NCI-H524 treated with DMSO at 0.1 percent for 48 hours (cell line): ENCODE measurements around the gene SIPA1L2.
"Not testable (repeated sequence)": the region's sequence is repeated elsewhere in the genome, so short reads cannot be mapped to it uniquely, and the experiment has no call there.

Experiments
- DNase-seq: peaks from one replicate; lab custom pipeline; 2025; lab: John Stamatoyannopoulos, UW

SIPA1L2 gene

DNA sequence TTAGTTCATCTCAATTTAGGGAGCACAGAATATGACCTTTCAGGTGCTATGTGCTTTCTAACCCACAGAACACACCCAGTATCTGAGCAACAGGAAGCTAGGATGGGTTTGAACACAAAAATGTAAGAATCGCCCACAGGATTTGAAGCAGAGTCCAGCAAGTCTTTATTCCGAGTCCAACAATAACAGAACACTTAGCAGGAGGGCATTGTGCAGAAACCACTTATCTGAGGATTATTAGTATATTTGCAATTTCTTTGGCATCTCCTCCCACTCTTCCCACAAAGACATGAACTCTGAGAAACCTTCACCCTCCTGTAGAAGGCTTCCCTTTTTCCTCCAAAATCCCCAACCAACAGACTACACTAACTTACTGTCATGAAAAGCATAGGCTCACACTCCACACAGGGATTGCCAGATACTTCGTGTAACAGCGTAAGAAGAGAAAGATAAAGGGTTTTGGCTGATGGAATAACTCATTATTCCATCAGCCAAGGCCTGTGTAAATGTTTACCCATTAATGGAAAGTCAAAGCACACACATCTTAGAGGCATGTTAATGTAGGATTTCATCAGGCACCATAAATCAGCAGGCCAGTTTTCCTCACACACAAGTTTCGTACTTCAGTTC is 16.1 kb downstream of the SIPA1L2 start:
- no peak for DNase-seq

DNA sequence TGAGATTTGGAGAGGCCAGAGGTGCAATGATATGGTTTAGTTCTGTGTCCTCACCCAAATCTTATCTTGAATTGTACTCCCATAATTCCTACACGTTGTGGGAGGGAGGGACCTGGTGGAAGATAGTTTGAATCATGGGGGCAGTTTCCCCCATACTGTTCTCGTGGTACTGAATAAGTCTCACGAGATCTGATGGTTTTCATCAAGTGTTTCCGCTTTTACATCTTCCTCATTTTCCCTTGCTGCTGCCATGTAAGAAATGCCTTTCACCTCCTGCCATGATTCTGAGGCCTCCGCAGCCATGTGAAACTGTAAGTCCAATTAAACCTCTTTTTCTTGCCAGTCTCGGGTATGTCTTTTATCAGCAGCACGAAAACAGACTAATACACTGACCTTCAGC is 17.1 kb downstream of the SIPA1L2 start:
- DNase-seq: not testable (repeated sequence)

DNA sequence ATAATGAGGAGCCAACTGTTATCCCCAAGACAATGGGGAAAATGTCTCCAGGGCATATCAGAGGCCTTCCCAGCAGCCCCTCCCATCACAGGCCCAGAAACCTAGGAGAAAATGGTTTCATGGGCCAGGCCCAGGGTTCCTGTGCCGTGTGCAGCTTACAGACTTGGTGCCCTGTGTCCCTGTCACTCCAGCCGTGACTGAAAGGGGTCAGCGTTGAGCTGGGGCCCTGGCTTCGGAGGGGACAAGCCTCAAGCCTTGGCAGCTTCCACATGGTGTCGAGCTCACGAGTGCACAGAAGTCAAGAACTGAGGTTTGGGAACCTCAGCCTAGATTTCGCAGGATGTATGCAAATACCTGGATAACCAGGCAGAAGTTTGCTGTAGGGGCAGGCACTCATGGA is 18.1 kb downstream of the SIPA1L2 start:
- DNase-seq: no peak

DNA sequence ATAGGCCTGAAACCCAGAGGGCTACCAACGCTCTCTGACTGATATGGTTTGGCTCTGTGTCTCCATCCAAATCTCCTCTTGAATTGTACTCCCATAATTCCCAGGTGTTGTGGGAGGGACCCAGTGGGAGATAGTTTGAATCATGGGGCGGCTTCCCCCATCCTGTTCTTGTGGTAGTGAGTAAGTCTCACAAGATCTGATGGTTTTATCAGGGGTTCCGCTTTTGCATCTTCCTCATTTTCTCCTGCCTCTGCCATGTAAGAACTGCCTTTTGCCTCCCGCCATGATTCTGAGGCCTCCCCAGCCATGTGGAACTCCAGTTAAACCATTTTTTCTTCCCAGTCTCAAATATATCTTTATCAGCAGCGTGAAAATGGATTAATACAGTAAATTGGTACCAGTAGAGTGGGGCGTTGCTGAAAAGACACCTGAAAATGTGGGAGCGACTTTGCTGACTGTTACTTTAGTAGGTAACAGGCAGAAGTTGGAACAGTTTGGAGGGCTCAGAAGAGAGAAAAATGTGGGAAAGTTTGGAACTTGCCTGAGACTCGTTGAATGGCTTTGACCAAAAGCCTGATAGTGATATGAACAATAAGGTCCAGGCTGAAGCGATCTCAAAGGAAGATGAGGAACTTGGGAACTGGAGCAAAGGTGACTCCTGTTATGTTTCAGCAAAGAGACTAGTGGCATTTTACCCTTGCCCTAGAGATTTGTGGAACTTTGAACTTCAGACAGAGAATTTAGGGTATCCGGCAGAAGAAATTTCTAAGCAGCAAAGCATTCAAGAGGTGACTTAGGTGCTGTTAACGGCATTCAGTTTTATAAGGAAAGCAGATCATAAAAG is 18.8 kb downstream of the SIPA1L2 start:
- DNase-seq: not testable (repeated sequence)

DNA sequence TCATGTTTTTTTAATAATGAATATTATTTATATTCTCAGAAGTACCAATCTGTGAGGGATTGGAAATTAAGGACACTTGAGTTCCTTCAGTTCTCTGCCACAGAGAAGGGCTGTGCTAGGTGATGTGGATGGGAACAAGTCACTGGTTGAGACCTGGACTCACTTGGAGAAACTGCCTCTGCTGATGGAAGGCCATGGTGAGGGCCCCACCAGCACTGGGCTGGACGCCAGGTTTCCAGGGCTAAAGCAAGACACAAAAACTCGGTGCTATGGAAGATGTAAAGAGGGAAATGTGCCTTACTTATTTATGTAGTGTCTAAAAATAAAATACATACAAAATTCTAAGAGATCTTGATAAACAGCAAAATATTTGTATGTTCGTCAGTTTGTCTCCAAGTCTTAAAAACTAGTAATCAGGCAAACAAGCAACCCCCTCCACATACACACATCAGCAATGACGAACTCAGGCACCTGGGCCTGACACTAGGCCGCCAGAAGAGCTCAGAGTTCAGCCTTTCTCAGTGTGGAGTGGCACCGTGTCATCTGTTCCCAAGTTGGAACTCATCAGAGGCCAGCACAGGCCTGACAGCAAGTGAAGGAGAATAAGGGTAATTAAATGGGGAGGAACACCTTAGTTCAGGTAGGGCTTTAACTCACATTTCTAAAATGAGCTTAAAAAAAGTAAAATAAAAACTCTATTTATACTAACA is 19.6 kb downstream of the SIPA1L2 start:
- DNase-seq: no peak

DNA sequence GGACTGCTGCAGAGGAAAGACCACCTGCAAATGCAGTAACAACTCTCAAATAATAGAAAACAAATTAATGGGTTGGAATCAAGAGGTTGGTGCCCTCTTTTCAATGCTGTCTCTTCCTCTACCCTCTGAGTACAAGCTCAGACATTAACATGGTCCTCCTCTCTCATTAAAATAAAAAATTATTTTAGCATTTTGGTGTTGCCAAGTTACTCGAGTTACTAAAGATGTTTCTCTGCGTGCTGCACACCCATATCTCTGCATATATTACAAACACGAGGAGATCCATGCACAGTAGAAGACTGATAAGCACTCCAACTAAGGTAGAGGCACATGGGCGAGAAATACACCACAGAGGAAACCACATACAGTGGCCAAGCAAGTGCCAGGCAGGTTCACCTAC is 21.5 kb downstream of the SIPA1L2 start:
- no peak for DNase-seq

DNA sequence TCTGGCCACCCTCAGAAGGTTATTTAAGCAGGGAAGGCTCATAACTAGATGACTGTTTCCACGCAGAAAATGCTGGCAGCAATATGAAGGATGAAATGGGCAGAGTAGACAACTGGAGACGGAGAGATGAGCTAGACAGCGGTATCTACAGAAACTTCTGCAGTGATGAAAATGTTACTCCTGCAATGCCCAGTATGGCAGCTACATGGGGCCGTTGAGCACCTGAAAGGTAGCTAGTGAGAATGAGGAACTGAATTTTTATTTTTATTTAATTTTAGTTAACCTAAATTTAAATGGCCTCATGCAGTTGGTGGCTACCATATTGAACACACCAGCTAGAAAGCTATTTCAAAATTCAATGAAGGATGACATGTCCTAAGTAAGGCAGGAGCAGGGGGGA is 27.3 kb downstream of the SIPA1L2 start:
- no peak for DNase-seq

DNA sequence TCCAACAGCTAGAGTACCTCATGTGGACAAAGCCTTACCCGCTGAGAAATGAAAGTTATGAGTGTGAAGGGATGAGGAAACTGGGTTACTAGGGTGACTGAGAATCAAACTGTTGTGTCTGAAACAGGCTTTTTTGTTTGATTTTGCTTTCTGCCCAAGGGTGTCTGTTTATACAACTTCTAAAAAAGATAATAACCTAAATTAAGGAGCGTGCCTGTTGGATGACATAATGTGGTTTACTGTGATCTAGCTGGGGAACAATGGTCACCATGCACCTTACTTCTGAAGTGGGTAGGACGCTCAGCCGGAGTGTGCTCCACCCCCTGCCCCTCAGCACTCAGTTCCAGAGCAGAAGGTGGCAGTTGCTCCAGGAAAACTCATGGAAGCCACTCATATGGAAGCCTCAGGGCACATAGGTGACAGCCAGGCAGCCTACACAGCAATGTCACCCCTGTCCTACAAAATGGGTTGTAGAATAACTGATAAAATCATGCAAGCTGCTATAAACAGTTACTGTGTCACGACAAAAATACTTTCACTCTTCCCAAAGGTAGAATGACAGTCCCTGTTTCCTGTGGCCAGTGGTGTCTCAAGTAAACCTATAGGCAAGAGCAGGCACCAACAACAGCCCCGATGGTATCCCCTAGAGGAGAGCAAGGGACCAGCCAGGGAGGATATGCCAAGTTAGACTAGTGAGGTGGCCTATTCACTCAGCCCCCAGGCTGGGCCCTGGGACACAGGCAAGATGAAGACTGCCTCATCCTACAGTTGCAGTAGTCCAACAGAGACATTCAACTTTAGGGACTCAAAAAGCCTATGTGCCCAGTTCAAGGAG is 29.3 kb downstream of the SIPA1L2 start:
- DNase-seq: no peak

DNA sequence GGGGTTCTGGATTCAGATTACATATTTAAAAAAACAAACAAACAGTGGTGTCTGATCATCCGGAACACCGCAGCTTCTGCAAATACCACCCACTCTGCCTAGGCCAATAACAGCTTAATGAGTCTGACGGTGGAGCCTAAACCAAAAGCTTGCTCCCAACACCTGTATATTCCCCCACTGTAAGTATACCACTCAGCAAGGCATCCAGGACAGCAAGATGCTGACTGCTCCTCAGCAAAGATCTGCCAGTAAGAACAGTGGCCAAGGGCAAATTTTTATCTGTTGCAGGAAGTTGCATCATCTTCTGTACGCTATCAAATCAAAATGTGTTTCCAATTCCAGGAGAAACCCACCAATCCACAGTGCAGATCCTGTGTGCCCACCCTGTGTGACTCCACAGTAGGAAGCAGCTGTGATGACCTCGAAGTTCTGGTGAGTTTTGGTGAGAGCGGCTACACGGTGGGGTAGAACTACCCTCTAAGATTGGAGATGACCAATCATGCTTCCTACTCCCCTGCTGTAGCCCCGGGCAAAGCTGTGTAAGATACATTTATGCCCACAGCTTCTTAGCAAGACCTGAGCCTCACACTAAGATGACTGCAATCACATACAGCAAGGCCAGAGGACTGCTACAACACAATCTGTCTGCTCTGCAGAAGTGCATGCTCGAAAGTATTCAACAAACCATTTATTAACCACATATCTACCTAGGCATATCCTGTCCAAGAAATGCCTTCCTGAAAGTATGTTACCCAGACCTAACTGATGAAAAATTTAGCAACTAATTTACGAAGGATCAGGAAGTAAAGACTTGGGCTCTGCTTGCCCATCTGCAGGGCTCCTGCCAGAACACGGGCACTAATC is 30.5 kb downstream of the SIPA1L2 start:
- no peak for DNase-seq

DNA sequence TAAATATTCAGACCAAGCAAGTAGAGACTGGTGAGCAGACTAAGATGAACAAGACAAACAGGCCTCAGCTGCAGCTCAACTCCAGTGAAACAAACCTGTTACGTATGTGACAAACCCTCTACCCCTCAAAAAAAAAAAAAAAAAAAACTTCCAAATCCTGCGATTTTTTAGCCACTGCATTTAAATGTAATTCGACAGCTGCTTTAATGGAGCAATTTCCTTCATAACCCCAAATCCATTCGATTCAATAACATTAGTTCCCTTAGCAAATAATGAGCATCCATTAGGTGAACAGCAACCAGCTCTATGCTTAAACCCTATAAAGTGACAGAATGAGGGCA is 31.1 kb downstream of the SIPA1L2 start:
- DNase-seq: no peak

DNA sequence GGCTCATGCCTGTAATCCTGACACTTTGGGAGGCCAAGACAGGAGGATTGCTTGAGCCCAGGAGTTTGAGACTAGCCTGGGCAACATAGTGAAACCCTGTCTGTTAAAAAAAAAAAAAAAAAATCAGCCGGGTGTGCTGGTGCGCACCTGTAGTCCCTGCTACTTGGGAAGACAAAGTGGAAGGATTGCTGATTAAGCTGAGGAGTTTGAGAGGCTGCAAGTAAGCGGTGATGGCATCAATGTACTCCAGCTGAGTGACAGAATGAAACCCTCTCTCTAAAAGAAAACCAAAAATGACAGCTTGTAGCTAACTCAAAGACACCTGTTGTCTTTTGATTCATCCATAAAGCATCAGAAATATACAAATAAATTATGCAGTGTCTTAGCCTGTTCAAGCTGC is 31.8 kb downstream of the SIPA1L2 start:
- DNase-seq: no peak

DNA sequence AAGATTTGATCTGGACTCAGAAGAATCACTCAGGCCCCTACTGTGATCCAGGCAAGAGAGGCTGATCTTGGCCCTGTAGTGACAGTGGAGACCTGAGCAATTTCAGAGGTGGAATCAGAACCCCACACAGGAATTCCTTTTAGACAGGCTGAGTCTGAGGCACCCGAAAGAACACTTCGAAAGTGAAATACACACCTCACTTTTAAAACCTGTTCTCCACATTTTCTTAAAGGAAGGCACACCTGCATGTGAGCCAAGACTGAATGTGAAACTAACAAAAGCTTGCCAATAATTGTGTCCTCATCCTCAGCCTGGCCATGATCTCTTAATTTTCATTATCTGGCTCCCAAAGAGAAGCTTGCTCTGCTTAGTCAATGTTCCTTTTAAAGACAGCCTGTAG is 32.2 kb downstream of the SIPA1L2 start:
- DNase-seq: no peak

DNA sequence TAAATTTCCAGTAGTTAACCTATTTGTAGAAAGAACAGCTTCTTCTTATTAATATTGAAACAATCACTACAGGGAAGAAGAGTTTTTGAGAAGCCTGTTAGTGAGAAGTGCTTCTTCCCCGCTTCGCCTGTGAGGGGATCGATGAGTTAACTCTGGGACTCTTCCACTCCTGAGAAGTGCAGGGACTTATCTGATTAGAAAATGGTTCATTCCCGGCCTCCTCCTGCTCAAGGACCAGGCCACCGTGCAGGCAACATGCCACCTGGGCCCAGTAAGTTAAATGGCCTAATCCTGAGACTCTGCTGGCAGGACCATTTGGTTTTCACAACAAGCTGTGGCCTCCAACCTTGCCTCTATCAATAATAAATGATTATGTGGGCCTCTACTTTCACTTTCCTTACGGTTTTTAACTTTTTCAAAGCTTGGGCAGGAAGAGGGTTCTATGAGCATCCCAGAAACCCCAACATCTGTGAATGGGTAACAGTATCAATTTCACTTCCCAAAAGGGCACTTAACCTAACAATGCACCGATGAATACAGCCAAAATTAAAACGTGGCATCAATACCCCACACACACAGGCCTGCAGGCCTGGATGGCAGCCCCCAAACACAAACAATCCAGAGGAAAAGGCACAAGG is 33.1 kb downstream of the SIPA1L2 start:
- DNase-seq: no peak

DNA sequence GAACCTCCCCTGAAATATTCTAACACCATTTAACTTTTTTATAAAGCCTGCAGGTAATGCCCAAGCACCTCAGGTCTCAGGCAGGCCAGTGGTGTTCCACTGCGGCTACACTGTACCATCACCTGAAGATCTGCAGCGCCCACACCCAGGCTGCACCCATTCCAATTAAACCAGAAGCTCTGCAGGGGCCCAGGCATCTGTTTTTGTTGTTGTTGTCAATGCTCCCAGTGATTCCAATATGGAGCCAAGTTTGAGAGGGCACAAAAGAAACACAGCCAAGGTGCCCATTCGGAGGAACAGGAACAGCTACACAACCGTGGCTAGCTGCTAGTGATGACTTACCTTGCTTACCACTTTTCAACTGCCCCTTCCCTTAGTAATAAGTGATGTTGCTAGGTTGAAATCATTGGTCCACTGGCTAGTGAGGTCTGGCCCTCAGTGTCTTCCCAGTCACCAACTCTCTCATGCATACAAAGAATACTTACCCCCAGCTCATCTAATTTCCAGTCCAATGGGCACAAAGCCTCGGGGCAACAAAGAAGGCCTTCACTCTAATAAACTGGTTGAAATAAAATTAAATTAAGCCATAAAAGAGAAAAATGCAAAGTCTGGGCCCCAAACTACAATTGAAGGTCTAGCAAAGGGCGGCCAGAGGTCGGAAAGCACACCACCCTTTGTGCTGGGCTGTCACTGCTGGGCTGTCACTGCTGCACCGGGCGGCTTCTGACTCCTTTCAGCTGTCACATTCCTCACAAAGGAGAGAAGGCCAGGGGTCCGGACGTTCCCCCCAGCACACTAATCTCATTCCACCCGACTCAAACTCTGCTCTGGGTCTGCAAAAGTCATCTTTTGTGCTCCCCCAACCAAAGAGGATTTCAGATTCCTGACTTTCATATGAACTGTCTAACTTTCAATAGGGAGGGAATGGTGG is 34.9 kb downstream of the SIPA1L2 start:
- no peak for DNase-seq

DNA sequence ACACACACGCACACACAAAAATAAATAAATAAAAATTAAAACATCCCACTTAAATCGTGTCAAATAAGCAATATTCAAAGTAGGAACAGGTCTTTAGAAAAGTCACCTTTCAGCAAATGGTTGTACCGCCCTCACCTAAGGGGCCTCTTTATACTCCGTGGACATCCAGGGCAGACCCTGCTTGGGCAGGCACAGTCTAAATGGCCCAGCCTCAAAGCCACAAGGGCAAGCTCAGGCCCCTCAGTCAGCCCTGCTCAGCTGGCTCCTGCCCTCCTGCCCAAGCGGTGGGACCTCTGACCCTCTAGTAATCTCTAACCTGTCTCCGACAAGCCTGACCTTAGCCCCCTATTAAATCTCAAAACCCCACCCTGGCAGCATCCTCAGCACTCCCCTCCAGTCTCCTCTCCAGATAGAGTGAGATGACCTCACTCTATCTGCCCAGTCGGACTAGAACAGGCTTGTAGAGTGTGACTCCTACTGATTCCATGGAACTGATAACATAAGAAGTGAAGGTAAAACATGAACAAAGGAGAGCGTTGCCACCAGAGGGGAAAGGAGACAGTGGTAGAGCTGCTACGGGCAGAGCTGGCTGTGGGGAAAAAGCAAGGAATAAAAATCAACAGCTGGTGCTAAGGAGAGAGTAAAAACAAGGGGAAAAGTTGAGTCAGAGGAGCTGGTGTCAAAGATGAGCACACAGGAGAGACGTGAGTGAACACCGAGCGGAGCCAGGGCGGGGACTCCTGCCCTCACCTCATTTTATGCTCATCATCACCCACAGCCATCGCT is 36.0 kb downstream of the SIPA1L2 start:
- DNase-seq: no peak

DNA sequence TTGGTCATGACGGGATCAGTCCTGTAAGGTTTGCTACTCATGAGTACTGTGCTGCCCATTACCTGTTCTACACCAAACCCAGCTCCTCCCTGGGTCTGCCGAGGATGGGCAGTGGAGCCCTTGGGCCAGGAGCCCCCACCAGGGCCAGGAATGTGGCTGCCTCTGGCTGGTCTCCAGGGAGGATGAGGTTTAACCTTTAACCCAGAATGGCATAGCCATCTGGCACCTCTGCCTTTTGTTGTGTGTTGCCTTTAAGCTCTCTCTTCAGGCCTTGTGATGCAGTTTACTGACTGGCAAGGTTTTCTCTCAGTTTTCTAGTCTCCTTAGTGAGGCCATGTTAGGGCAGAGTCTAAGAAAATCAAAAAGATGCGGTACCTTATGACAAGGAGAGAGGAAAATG is 38.6 kb downstream of the SIPA1L2 start:
- no peak for DNase-seq

DNA sequence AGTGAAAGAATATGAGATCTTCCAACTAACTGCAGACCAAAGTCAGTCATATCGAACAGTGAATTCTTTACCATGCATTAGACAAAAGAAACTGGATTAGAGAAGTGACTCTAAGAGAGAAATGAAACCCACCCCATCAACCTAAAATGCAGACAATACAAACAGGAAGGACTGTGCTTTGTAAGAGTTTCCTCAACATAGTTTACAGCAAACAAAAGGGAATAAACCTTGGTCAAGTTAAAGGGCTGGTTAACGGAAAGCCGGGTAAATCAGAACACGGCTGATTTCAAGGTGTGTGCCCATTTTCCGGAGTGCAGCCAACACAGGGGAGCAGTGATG is 39.2 kb downstream of the SIPA1L2 start:
- no peak for DNase-seq

DNA sequence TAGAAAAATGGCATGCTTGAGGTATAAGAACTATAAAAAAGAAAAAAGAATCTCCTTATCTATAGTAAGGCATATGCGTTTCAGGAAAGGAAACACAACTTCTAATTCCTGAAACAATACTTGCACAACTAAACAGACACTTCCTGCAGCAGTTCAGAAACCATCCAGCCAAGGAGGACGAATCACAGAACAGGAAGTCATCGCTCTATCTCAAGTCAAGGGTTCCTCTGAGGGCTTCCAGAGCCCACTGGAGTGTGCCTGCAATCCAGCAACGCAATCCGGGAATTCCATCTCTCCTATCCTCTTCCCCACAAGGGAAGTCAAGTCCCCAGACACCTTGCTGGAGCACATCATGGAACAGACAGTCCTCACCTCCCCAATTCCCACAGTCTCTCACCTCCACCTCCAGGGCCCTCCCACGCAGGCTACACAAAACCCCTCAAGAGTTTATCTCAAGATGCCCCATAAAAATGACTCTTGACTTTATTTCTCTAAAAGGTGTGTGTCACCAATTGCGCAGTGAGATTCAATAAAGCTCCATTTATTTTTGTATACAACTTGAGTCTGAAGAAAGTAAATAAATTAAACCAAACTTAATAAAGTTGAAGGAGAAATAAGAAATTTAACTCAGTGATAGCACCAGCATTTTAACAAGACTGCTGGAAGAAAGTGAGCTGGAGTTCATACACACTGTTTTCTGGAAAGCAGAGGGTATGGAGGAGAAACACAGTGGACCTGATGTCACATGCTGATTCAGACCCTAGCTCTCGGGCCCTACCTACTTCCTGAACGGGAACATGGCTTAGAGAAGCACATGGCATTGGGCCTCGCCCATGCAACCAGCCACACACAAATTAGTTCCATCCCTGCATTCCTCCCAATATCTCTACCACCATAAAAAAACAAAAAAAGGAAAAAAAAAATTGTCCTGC is 39.9 kb downstream of the SIPA1L2 start:
- no peak for DNase-seq
